K562 (cell line): ENCODE measurements around the gene HTR4. TPM values are rescaled to one million over a fixed set of nuclear protein-coding genes. Genes with fewer than 3 reads are reported as not detected.
A peak's percentile ranks its signal among the peaks of the same experiment; 100 is the strongest.

Source experiments
- CBFA2T3 ChIP-seq: fragments of 450-650 bp; IDR thresholded peaks from 2 replicates; pipeline ENCODE4 v1.6.1; 2017
- CHAMP1 ChIP-seq: fragments of 450-650 bp; IDR thresholded peaks from 2 replicates; pipeline ENCODE4 v1.6.1; 2016; ENCODE audit warnings: mild to moderate bottlenecking
- CHD7 ChIP-seq: fragments of 200-600 bp; sonication (generic); IDR thresholded peaks from one replicate; pipeline ENCODE4 v1.6.1; 2012; ENCODE audit warnings: mild to moderate bottlenecking, low read depth, low read length, inconsistent platforms
- COPS2 ChIP-seq: fragments of 450-650 bp; conservative IDR thresholded peaks from 2 replicates; pipeline ENCODE4 v1.6.1; 2016; ENCODE audit warnings: mild to moderate bottlenecking, moderate library complexity
- CTBP1 ChIP-seq: fragments of 450-650 bp; IDR thresholded peaks from 2 replicates; pipeline ENCODE4 v1.6.1; 2016; ENCODE audit warnings: borderline replicate concordance
- E2F3 ChIP-seq: fragments of 250-450 bp; sonication (Bioruptor Pico); IDR thresholded peaks from 2 replicates; pipeline ENCODE4 v1.4.0; 2020; ENCODE audit warnings: mild to moderate bottlenecking
- JUND ChIP-seq, 2 experiments: IDR thresholded peaks; 2 replicates in 1 of 2; 3 replicates in 1 of 2; pipeline ENCODE4 v1.6.1; 2011; ENCODE audit warnings: borderline replicate concordance in 2 of 2, low read depth in 2 of 2, low read length in 2 of 2, improper control_type of control experiment in 1 of 2, missing biosample characterization in 1 of 2, missing genetic modification characterization in 1 of 2, missing genetic modification reagents in 1 of 2
- KAT8 ChIP-seq: fragments of 450-650 bp; IDR thresholded peaks from 2 replicates; pipeline ENCODE4 v1.6.1; 2016; ENCODE audit warnings: low read depth, mild to moderate bottlenecking
- MEF2A ChIP-seq: IDR thresholded peaks from 2 replicates; pipeline ENCODE4 v1.6.1; 2011; ENCODE audit warnings: low read depth, mild to moderate bottlenecking, low read length, moderate library complexity; ENCODE audit not compliant: control insufficient read depth
- NFE2 ChIP-seq: IDR thresholded peaks from 2 replicates; pipeline ENCODE4 v1.6.1; 2014; ENCODE audit warnings: antibody characterized with exemption, low read depth
- RFX1 ChIP-seq: fragments of 450-650 bp; IDR thresholded peaks from 2 replicates; pipeline ENCODE4 v1.6.1; 2016; ENCODE audit warnings: mild to moderate bottlenecking, moderate library complexity
- STAT5A ChIP-seq: IDR thresholded peaks from 2 replicates; pipeline ENCODE4 v1.6.1; 2012; ENCODE audit warnings: low read length, inconsistent platforms, borderline replicate concordance
- ZNF282 ChIP-seq: sonication (generic); formaldehyde crosslinking; IDR thresholded peaks from 2 replicates; pipeline ENCODE4 v1.8.1; 2023; ENCODE audit warnings: missing genetic modification reagents
- polyA plus RNA-seq, 8 experiments: library from polyadenylated mRNA; depleted of rRNA in 4 of 8; stranded (reverse) in 5 of 8; unstranded in 3 of 8; fragments of >200 nt; fragmentation: Nextera tagmentation in 2 of 8; fragmentation: Illumina TruSeq in 1 of 8; extraction: Ambion mirVana in 2 of 8; extraction: Trizol in 1 of 8; gene quantifications; 2 replicates each; pipeline versions ENCODE4 v1.2.1 to v1.2.3, GENCODE V29; 2011 to 2014; ENCODE audit warnings: inconsistent platforms in 1 of 8, missing spikeins in 1 of 8
- total RNA-seq, 7 experiments: library from RNA; depleted of rRNA in 6 of 7; stranded (reverse); fragments of >200 nt in 6 of 7; fragmentation: Illumina TruSeq in 2 of 7; extraction: Trizol in 2 of 7; gene quantifications; 2 replicates each; pipeline versions ENCODE4 v1.2.1 to v1.2.3, GENCODE V29; 2011 to 2021; ENCODE audit warnings: low replicate concordance in 1 of 7
- TF ChIP-seq, protein P1 (sequence below): sonication (generic); formaldehyde crosslinking; IDR thresholded peaks from 2 replicates; pipeline ENCODE4 v1.8.1; 2023; ENCODE audit warnings: mild to moderate bottlenecking, missing genetic modification reagents

Gene HTR4
- total and polyA plus RNA-seq, 9 of the 15 experiments (the other 6 are each of a cell fraction or from before 2014, with no cell fraction given) = 0.13 TPM; not detected in 8

- TF ChIP-seq CHD7 (no peak), RFX1 (peak; percentile 75), MEF2A (no peak), ZNF282 (CRISPR knock-in tag) (no peak), STAT5A (no peak), CBFA2T3 (peak; percentile 66), E2F3 (CRISPR knock-in tag) (no peak), CHAMP1 (0 out of 2 replicates have a peak, but pooled peaks have one; percentile 19), KAT8 (no peak), JUND (IDR thresholded peaks at IDR 0.05; ENCODE audit: borderline replicate concordance, low read depth, low read length) (0 out of 2 replicates have a peak, but pooled peaks have one; percentile 19), JUND (tag; IDR thresholded peaks at IDR 0.05; ENCODE audit: borderline replicate concordance, low read depth, low read length) (no peak), CTBP1 (0 out of 2 replicates have a peak, but pooled peaks have one; percentile 35), COPS2 (no peak), NFE2 (no peak)
- TF ChIP-seq, protein P1, sequence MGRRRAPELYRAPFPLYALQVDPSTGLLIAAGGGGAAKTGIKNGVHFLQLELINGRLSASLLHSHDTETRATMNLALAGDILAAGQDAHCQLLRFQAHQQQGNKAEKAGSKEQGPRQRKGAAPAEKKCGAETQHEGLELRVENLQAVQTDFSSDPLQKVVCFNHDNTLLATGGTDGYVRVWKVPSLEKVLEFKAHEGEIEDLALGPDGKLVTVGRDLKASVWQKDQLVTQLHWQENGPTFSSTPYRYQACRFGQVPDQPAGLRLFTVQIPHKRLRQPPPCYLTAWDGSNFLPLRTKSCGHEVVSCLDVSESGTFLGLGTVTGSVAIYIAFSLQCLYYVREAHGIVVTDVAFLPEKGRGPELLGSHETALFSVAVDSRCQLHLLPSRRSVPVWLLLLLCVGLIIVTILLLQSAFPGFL (CRISPR knock-in tag) = no peak
Observed at GRCh38 chr5:148697180-148697808, 43.0 kb upstream of the HTR4 start (continued).
